DMS79 treated with DMSO at 0.1 percent for 48 hours (cell line): ENCODE measurements around the gene DBN1.

Experiments used
- DNase-seq: peaks from one replicate; lab custom pipeline; 2025; lab: John Stamatoyannopoulos, UW

The DBN1 gene

DNA sequence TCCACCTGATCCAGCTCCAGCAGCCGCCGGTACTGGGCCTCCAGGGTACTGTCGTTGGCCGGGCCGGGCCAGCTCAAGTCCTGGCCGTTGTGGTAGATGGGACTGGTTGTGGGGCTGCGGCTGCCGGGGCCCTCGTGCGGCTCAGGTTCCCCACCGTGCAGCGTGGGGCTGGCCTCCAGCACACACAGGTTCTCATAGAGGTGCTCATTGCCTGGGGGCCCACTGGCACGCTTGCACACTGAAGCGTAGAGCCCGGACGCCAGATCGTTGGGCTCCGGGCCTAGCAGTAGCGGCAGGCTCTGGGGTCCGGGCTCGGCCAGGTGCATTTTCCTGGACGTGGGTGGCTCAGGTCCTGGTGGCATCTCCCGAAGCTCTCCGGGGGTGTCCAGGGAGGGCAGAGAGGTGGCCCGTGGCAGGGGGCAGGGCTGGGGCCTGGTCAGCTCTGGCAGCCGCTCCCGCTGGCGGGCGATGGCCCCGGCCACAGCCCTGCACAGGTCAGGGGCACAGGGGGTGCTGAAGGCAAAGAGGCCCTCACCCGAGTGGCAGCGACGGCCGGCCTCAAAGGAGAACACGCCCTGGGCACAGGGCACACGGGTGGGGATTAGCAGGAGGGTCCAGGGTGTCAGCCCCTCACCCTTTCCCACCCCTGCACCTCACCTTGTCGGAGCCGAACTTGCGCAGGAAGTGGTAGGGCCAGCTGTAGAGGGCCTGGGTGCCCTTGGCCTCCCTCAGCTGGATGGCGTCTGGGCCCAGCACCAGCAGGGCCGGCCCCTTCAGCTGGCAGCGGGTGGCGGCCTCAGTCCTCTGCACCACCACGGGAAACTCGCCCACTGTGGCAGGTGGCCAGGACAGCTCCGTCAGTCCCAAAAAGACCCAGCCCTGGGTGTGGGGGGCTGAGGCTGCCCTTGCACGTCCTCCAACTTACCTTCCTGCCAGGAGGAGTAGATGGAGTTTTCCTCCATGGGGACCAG, 30.9 kb upstream of the DBN1 start:
- no peak for DNase-seq

DNA sequence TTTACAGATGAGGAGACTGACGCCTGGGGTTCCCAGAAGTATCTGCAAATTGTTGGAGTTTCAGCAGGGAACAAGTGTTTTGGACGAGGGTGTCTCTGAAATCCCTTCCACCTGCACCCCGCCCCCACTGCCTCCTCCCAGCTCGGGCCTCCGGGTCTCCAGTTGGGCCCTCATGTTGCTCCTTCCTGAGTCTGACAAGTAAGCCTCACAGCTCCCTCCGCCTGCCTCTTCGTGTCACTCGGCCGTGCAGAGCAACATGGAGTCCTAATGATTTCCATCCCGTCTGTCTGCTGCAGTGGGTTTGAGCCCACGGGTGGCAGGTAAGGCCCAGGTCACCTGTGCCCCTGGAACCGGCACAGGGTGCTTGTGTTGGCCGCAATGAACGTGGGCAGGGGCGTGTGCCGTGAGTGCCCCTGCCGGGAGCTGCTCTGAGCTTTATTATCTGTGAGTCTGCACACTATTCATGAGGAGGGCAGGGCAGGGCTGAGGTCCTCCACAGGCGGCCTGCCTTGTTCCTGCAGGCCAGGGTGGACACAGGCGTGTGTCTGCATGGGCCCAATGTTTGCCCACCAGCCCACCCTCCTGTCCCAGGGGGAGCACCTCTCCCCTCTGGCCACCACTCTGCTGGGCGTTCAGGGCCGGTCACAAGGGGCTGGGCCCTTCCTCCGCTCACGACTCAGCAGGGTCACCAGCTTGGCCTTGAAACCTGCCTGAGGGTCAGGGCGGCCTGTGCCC, 30.1 kb upstream of the DBN1 start:
- DNase-seq: no peak

DNA sequence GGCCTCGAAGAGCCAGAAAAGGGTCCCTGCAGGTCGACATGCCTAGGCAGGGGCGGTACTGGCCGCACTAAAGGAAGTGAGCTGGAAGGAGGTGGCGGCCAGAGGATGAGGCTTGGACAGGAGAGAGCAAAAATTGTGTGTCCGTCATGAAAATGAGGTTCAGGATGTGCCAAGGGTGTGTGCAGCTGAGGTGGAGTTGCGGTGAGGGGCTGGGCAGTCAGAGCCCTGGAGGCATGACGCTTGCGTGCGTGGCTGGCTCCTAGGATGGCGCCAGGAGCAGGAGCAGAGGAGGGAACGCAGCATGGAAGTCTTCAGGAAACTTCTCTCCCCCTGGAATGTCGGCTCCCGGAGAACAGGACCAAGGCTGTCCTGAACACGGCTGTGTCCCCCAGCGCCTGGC, 29.5 kb upstream of the DBN1 start:
- no peak for DNase-seq

DNA sequence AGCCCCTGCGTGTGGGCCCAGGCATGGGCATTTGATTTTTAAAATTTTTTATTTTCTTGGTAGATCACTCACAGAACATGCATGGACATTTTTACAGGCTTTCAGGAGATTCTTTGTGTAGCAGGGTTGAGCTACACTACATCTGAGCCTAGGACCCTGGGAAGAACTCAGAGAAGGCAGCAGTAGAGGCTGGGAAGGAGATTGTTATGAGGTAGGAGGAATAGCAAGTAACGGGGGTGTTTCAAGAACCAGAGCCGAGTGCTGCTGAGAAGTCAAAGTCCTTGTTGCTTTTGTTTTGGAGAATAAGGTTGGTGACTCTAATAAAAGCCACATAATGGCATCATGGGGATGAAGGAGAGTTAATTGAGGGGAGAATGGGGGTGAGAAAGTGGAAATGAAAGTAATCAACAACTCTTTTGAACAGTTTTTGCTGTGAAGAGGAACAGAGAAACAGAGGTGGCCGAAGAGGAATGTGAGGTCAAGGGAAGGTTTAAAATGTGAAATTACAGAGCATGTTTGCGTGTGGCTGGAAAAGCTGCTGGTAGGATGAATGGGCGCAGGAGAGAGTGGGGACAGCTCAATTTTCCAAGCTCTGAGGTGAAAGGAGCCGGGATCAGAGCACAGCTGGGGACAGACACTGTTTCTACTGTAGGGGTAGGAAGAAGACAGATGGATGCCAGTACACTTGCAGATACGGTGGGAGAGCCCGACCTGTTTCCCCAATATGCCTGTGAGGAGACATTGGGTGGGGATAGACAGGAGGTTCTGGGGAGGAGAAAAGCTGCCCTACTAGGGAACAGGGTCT, 28.6 kb upstream of the DBN1 start:
- DNase-seq: no peak

DNA sequence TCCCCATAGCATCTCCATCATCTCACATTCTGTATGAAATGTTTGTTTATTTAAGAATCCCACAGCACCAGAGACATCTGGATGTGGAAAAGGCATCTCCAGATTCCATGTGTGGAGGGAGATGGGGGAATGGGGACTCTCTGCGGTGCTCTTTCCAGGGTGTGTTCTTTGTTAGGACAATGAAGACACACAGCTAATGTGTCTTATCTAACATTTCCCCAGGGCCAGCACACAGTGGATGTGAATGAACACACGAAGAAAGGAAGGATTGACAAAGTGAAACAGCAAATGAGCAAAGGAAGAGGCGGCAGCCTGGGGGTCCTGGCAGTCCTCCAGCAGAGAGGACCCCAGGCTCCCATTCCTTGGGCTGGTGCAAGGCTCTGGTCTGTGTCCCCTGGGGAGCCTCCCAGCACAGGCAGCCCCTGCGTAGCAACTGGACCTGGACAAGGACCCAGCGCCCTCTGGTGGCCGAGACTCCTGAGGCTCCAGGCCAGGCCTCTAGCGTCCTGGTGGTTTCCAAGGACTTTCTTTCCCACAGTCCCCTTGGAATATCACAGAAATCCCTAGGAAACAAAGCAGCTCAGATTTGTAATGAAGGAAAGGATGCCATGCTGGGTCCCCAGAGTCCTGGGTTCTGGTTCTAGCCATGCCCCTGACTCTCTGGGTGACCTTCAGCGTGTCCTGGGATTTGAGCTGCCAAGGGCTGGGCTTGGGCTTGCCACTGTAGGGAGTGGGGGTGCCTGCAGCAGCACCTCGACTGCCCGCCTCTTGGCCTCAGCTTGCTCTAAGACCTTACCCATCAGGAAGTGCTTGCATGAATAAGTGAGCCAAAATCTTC, 27.5 kb upstream of the DBN1 start:
- peak; percentile 26 for DNase-seq

DNA sequence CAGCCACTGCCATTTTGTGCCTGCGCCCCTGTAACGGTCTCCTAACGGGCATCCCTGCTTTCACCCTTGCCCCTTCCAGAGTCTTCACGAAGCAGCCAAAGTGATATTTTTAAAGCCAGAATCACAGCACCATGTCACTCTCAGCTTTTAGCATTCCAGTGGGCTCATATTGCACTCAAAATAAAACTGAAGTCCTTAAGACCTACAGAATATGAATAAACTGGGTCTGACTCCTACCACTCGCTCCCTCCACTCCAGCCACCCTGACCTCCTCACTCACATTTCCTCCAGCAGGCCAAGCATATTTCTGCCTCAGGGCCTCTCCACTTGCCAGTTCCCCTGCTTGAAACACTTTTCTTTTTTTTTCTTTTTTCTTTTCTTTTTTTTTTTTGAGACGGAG, 26.4 kb upstream of the DBN1 start:
- DNase-seq: no peak

DNA sequence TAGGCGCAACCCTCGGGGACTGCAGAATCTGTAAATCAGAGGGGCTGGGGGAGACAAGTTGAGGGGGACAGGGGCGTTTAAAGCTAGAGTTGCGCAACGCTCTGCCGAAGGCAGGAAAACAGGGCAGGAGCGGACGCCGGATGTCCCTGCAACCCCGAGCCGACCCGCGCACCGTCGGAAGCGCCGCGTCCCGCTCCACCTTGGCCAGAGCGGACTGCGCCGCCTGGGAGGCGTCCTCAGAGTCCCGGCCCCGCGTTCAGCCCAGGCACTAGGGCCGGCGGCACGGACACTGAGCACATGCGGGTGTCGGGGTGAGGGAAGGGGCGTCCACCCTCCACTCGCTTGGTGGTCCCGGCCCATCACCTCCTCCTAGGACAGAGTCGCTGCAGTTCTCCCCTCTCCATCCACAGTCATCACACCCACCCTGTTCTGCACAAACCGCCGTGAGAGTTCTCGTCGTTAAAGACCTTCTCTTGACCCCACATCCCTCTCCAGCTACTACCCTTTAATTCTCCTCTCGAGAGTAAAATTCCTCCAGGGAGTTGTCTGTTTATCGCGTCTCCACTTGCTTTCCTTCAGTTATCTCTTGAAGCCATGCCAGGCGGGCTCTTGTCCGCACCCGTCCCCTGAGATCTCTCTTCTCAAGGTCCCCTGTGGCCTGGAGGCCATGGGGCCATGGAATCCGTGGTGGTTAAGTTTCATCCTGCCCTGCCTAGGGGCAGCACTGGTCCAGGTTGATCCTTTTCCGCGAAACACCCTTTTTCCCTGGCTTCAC, 24.8 kb upstream of the DBN1 start:
- DNase-seq: no peak

DNA sequence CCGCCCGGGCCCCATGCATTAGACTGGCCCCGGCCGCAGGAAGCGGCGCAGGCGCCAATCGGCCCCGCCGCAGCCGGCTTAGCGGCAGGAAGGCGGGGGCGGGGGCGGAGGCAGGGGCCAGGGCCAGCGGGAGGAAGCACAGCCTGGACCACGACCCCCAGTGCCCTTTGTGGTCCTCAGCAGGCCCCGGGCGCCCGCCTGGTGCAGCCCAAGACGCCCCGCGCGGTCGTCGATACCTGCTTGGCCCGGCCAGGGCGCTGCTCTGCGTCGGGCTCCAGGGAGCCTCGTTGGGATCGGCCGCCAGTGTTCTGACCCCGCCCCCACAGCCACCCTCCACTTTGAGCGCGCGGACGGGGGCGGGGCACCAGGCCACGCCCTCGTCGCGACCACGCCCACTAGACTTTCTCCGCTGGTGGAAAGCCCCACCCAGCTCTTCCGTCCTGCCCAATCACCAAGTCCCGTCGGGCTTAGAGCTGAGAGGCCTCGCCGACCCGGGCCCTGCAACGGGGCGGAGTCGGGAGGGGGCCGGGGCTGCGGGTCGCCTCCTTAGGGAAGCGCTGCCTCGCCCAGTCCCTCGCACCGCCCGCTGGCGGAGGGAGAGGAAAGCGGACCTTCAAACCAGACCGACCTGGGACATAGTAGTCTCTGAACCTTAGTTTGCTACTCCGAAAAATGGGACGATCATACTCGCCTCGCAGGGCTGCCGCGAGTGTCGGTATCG, 24.0 kb upstream of the DBN1 start, which contains the start of gene PDLIM7:
TSS of gene PDLIM7 (minus strand) at position 313 of the 721 bp plus-strand sequence. CDS start 1,092 bp downstream, outside the sequence.
- DNase-seq: peak; percentile 69

DNA sequence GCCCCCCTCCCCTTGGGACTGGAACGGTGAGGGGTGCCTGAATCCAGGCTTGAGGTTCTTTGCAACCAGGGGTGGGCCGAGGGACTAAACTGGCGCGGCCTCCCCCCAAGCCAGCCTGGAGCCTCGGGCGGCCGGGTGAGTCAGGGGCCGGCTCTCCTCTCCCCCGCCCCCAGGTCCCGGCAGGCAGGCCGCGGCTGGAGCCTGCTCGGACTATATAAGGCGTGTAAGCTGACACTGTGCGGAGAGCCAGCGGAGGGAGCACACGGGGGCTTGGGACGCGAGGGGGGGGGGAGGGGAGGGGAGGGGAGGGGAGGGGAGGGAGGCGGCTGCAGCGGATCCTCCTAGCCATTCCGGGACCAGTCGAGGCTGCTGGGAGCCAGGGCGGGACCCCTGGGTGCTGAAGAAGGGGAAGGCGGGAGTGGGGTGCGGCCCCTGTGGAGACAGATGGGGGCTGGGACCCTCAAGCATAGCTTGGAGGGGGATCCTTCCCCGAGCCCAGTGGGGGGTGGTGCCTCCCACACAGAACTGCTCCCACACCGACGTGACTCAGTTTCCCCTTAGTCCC, 23.4 kb upstream of the DBN1 start:
- DNase-seq: peak; percentile 21

DNA sequence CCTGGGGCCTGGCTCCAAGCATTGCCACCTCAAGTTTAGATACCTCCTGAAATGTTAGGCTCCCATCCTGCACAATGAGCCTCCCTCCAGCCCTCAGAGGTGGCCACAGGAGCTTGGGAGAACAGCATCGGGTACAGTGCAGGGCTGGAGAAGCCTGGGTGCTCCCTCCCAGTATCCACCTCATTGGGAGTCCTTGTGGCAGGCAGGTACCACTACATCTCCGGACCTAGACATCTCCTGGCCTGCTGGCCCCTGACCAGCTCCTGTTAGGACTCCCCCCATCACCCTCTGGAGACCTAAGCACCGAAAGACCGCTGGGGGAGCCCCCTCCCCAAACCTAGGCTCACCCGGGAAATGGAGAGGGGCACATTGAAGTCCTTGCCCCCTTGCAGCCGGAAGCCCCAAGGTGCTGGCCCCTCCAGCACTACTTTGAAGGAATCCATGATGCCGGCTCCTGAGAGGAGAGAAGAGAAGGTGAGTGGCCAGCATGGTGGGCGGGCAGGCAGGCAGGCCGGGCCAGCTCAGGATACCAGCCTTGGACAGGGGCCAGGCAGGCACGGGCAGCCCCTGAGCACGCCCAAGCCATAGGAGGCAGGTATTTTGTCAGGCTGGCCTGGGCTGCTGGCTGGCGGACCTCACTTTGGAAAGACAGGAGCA, 22.8 kb upstream of the DBN1 start:
- DNase-seq: no peak

DNA sequence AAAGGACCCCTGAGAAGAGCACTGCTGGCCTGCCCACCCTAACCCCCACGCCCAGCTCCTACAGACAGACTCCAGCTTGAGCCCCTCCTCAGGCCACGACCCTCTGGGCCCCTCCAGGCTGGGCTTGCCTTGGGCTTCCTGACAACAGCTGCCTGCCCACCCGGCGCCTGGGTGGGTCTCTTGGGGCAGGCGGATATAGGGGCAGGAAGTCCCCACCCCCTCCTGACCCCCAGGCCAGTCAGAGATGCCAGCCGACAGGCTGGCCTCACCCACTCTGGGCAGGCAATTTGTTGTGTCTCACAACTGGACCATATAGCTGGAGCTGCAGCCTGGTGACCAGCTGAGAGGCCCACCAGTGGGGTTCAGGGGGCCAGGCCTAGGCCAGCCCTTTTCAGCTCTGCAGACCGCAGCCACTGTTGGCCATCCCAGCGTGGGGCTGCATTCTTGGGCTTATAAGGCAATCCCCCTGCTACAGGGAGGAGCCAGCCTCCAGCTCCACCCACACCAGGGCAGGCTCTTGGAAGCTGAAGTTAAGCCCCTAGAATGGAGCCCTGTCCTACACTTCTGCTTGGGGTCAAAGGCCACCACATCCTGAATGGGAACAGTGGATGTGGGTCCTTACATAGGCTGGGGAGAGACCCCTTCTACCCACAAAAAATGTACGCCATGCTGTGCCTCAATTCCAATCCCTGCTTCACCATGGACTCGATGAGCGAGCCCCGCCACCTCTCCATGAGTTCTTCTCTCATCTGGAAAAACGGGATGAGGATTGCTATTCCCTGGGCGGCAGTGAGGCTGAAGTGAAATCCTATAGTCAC, 22.0 kb upstream of the DBN1 start:
- DNase-seq: no peak

DNA sequence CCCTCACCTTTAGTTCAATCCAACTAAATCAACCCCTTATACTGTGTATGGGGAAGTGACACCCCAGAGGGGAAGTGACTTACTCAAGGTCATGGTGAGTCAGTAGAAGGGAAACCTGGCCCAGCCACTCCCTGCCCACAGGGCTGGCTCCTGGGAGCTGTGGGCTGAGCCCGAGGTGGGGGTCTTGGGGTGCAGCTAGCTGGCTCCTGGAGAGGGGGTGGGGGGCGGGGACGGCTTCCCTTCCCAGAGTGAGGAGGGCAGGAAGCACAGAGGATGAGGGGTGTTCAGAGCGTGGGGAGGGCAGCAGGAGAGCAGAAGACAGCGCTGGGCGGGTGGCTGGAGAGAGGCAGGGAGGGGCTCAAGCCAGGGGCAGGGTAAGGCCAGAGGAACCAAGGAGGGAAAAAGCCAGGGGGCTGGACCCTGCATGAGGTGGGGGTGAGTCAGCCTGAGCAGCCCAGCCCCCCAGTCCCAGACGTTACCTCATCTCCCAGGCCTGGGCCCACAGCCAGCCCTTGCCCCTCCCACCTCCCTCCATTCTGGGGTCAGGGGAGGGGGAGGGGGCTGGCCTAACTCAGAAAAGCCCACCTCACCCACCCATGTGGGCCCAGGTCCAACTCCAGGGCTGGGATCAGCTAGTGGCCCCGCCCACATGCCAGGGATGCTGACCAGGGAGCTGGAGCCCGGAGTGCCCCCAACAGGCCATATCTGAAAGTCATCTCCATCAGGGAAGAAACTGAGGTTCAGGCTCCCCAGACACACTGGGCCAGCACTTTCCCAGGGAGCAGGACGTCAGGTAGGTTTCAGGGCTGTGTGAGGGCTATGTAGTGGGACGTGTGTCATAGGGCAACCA, 21.1 kb upstream of the DBN1 start:
- no peak for DNase-seq

DNA sequence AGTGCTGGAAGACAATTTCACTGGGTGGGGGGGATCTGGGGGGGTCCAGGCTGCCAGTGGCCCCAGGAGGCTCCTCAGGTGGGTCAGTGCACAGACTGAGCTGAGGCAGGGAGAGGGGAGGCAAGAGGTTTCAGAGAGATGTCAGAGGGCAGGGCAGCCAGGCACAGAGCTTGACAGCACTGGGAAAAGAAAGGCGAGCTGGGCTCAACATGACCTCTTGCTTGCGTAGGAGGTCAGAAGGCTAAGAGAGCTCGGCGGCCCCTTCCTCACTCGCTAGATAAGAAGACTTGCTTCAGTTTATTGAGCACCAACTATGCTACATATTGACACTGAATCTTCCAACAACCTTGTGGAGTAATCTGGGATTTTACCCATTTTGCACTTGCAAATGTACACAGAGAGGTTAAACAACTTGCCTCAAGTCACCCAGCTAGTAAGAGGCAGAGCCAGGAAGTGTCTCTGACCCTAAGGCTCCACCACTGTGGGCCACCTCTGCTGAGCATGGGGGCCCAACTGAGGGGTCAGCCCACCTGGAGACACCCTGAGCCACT, 20.4 kb upstream of the DBN1 start:
- no peak for DNase-seq

DNA sequence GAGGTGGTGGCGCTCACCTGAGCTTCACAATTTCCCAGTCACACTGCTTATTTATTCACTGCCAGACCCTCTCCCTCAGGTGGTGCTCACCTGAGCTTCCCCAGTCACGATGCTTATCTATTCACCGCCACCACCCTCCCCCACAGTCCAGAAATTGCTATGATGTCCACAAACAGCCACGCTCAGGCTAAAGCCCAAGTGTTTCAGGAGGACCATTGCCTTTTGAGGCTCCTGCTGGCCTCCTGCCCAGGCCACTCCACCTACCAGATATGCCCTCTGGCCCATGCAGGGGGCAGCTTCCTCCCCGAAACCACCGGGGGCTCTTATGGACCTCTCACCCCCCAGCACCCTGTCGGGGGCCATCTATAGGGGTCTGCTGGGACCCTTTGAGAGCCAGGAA, 19.4 kb upstream of the DBN1 start:
- no peak for DNase-seq

DNA sequence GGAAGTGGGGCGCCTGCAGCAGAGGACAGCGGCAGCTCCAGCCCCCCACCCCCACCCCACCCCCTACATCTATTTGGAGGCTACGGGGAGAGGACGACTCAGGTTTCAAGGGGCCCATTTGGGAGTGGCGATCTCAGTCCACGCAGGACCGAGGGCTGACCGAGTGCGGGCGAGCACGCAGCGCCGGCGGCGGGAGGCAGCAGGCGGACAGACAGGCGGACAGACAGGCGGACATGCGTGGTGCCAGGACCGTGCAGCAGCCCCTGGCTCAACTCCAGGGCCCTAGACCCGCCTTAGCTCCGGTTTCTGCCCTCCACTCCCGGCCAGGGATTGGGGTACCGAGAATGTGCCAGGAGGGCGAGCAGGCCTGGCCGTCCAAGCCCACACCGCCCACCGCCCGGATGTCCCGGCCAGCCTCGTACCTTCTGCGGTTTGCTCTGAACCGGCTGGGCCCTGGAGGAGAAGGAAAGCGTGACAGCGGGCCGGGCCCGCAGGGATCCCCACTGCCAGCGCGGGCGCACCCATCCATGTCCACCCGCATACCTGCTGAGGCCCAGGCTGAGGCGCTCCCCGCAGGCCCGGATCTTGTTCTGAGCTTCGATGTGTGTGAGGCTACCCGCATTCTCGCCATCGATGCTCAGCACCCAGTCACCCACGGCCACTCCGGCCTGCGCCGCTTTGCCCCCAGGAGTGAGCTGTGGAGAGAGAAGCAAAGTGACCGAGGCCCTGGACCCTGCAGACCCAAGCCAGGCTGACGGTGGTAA, 18.7 kb upstream of the DBN1 start:
- no peak for DNase-seq

DNA sequence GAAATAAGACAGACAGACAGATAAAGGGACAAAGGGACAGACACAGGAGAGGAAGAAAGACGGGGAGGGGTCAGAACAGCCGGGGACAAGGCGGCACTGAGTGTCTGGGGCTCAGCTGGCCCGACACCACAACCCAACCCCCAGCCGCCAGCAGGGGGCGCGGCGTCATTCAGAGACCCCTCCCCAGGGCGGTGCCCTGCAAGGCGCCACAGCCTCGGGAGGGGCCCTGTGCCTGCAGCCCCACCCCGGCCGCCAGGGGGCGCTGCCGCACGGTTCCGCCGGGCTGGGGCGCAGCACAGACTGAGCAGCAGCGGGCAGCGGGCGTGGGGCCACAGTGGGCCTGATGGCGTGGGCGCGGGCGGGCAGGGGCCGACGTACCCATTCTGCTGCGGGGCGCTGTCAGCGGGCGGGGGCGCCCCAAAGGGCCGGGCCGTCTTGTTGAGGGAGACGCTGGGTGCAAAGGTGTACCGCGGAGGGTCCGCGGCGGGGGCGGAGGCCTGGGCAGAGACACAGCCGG, 18.1 kb upstream of the DBN1 start:
- DNase-seq: no peak
